Prostate gland (tissue), 2 donors: ENCODE results near the gene HS1BP3. TPM values are rescaled to one million over a fixed set of nuclear protein-coding genes. Genes with fewer than 3 reads are reported as not detected.

ENCODE experiments used
- DNase-seq: peaks from one replicate; pipeline ENCODE4 v3.0.0-alpha.2; 2019; ENCODE audit warnings: low spot score
- H3K27ac ChIP-seq, 2 donors: fragments of 200-600 bp; sonication (generic); 2 replicates each; pipeline ENCODE4 v1.5.1; 2017 to 2019
- H3K27me3 ChIP-seq: fragments of 200-600 bp; sonication (generic); replicated peaks from 2 replicates; pipeline ENCODE4 v1.5.1; 2019; ENCODE audit not compliant: insufficient read depth
- H3K36me3 ChIP-seq, 2 donors: fragments of 200-600 bp; sonication (generic); 1 replicate in 1 of 2; 2 replicates in 1 of 2; pipeline versions ENCODE4 v1.5.1 to v1.8.1; 2017 to 2019
- H3K4me1 ChIP-seq: fragments of 200-600 bp; sonication (generic); replicated peaks from 2 replicates; pipeline ENCODE4 v1.5.1; 2019
- H3K4me3 ChIP-seq, 2 donors: fragments of 200-600 bp; sonication (generic); 2 replicates each; pipeline ENCODE4 v1.5.1; 2017 to 2019
- H3K9me3 ChIP-seq: fragments of 200-600 bp; sonication (generic); 2 replicates; pipeline ENCODE4 v1.5.1; 2017
- POLR2A ChIP-seq: fragments of 450-650 bp; IDR thresholded peaks from one replicate; pipeline ENCODE4 v1.6.1; 2016; ENCODE audit warnings: antibody characterized with exemption, mild to moderate bottlenecking
- POLR2AphosphoS5 ChIP-seq: sonication (generic); formaldehyde crosslinking; IDR thresholded peaks from one replicate; pipeline ENCODE4 v1.6.1; 2017; ENCODE audit warnings: antibody characterized with exemption
- WGBS: methylation state at CpG from one replicate; pipeline ENCODE4 v1.1.5; 2018; 5-methylcytosine and 5-hydroxymethylcytosine counted together
- intact Hi-C: fragments of 100-400 bp; cut with DNase I; formaldehyde crosslinking; loops from one replicate; pipeline ENCODE4 v1.14.2; 2022
- total RNA-seq, 2 donors: library from RNA; depleted of rRNA; stranded (reverse); fragments of >200 nt; gene quantifications; one replicate each; pipeline ENCODE4 v1.1.0, GENCODE V29; 2016
- TF ChIP-seq, protein P1 (sequence below), 4 experiments: fragments of 200-600 bp in 2 of 4; fragments of 450-650 bp in 2 of 4; sonication (generic) in 2 of 4; IDR thresholded peaks; 1 replicate in 3 of 4; 2 replicates in 1 of 4; pipeline ENCODE4 v1.5.1; 2016 to 2019; ENCODE audit warnings: antibody characterized with exemption in 4 of 4, mild to moderate bottlenecking in 2 of 4, moderate library complexity in 2 of 4

The HS1BP3 gene
- total RNA-seq, 2 donors from 2014 or later = 29.9 to 39.4 TPM

DNA sequence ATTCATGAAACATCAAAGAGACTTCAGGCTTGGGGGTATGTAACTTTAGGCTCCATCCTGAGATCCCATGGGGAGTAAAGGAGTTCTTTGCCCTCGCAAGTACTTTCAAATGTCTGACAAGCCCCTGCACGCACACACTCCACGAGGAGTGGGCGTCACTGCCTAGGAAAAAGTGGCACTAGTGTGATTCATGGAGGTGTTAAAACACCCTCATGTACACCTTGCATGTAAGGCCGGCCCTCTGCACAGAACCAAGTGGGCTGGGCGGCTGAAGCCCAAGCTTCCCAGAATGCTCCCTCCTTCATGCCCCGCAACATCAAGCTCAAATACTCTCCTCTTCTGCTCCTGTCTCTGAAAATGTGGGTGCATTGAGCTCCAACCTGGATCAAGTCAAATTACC lies 7.8 kb downstream of the HS1BP3 start:
- Histone ChIP-seq H3K4me3 (no peak overlapping the region), H3K27ac (peak overlapping the region in 1 of 2 donors; percentile 66), H3K4me1 (peaks cover 8% of the 10 kb centered on the region), H3K27me3 (no peaks in the 10 kb centered on the region), H3K36me3 (no peaks in the 10 kb centered on the region), H3K9me3 (no peaks in the 10 kb centered on the region)
- intact Hi-C loops = loop anchor here (10.0 kb wide), 1 partner anchor 418 kb away; the partner anchor contains the start of gene SDC1
- no peak for DNase-seq
- WGBS = 78% methylated on average over 7 of the region's 7 CpGs
- TF ChIP-seq POLR2A = no peak
- TF ChIP-seq, protein P1, sequence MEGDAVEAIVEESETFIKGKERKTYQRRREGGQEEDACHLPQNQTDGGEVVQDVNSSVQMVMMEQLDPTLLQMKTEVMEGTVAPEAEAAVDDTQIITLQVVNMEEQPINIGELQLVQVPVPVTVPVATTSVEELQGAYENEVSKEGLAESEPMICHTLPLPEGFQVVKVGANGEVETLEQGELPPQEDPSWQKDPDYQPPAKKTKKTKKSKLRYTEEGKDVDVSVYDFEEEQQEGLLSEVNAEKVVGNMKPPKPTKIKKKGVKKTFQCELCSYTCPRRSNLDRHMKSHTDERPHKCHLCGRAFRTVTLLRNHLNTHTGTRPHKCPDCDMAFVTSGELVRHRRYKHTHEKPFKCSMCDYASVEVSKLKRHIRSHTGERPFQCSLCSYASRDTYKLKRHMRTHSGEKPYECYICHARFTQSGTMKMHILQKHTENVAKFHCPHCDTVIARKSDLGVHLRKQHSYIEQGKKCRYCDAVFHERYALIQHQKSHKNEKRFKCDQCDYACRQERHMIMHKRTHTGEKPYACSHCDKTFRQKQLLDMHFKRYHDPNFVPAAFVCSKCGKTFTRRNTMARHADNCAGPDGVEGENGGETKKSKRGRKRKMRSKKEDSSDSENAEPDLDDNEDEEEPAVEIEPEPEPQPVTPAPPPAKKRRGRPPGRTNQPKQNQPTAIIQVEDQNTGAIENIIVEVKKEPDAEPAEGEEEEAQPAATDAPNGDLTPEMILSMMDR (IDR thresholded peaks at IDR 0.05) = no peak

DNA sequence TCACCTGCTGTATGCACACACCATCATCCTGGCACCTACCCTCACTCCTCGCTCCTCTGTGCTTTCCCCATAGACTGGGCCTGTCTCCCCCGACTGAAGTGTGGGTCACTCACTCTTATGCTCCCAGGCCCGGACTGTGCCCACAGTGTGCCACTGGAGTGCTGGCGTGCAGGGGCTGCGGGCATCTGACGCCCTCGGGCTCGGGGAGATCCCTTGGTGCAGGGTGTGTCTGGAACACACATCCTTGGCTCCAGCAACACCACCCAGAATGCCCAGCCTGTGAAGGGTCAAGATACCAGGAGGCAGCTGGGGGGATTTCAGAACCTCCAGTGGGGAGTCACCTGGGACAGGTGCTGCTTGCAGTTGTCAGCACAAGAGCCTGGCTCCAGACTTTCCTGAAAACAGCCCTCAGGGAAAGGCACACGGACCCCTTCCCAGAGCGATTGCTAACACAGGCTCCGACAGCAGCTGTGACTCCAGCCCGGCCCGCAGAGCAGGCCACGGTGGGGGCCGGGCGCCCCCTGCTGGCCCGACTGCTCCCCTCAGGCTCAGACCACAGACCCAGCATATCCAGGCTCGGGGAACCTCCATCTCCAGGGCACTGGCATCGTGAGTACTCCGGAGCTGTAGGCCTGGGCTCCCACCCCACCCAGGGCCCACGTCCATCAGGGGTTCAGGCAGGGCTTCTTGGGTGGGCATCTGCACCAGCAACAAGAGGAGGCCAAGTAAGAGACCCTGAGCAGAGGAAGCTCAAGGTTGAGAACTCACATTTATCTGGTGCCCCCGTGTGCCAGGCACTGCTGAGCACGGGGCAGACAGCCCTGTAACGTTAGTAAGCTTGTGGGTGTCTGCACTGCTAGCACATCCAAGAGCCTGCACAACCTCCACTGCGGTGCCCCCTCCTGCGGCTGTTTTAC lies 8.6 kb downstream of the HS1BP3 start:
- Histone ChIP-seq H3K4me1 (peaks cover 11% of the 10 kb centered on the region), H3K27ac (peak overlapping the region; percentile 66 to 90), H3K9me3 (no peaks in the 10 kb centered on the region), H3K4me3 (no peak overlapping the region), H3K36me3 (no peaks in the 10 kb centered on the region), H3K27me3 (no peaks in the 10 kb centered on the region)
- DNase-seq = peak; percentile 76
- WGBS = 25% methylated on average over 21 of the region's 26 CpGs
- intact Hi-C loops = loop anchor here (10.0 kb wide), 1 partner anchor 418 kb away; the partner anchor contains the start of gene SDC1
- TF ChIP-seq POLR2A = no peak
- TF ChIP-seq POLR2AphosphoS5 = peak; percentile 56
- TF ChIP-seq, protein P1 (IDR thresholded peaks at IDR 0.05) = peak; percentile 82 to 97 (median 96)

DNA sequence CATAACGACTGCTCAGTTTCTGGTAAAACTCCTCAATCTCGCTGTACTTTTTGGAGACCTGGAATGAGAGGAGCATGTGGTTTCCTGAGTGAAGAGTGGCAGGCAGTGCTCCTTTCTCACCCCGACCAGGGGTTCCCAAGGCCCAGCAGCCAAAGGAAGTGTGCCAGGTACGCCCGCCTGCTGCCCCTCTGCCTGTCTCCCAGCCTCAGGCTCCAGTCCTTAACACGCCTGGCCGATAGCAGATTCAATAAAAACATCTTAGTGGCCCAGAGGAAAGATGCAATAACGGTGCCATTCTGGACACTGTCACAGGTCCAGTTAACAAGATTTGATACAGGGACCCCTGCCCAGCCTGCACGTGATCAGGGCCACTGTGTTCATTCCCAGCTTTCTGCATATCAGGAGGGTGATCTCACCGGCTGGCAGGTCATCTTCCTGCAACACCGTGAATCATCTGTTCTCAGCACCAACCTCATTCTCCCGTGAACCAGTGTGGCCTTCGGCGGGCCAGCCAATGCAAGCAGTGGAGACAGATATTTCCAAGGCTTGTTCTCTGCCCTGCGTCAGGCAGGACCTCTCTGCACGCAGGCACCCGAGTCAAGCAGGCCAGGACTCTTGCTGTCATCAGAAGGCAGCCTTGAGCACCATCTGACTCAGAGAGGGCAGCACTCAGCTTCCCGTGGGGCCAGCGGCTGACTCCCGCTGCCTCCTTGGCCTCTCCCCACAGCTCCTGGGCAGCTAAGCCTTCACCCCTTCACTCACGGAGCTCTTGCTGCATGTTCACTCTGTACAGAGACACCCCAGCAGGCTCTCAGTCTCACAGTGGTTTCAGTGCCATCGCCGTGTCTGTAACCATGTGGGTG lies 9.5 kb downstream of the HS1BP3 start:
- TF ChIP-seq, protein P1 (IDR thresholded peaks at IDR 0.05) = no peak
- TF ChIP-seq POLR2AphosphoS5 = peak; percentile 37
- intact Hi-C loops = loop anchor here (10.0 kb wide), 1 partner anchor 417 kb away; the partner anchor contains the start of gene SDC1
- Histone ChIP-seq H3K27me3 (no peaks in the 10 kb centered on the region), H3K4me1 (peaks cover 16% of the 10 kb centered on the region), H3K36me3 (no peaks in the 10 kb centered on the region), H3K27ac (peak overlapping the region; percentile 66 to 90), H3K4me3 (no peak overlapping the region), H3K9me3 (no peaks in the 10 kb centered on the region)
- 77% methylated on average over 23 of the region's 23 CpGs for WGBS
- no peak for DNase-seq

DNA sequence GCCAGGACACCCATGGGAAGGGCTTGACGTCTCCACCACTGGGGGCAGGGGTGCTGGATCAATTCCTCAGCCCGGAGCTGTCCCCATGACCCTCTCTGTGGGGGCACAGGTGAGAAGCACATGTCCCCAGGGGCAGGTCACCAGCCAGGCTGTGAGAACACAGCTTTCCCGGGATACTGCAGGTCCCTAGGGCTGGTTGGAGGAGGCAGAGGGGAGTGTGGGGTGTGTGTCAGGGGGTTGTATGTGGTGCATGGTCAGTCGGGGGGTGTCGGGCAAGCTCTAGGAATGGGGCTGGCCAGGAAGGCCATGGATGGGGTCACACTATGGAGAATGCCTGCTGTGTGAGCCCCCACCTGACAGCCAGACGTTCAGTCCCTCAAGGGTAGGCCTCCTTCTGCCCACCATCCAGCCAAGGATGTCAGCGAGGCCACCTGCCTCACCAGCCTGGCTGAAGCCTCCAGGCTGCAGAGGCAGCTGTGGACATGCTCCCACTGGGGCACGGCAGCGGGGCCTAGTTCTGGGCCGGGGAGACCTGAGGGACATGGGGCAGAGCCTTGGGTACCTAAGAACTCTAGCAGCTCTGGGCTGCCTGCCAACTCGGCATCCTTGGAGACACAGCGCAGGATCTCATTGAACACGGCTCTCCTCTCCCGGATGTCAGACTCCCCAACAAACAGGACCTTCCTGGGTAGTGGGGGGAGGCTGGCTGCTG lies 10.3 kb downstream of the HS1BP3 start:
- Histone ChIP-seq H3K27ac (peak overlapping the region; percentile 66 to 90), H3K4me1 (peaks cover 16% of the 10 kb centered on the region), H3K36me3 (no peaks in the 10 kb centered on the region), H3K27me3 (no peaks in the 10 kb centered on the region), H3K9me3 (no peaks in the 10 kb centered on the region), H3K4me3 (no peak overlapping the region)
- WGBS = 76% methylated on average over 10 of the region's 14 CpGs
- TF ChIP-seq POLR2AphosphoS5 (no peak), POLR2A (no peak)
- TF ChIP-seq, protein P1 (IDR thresholded peaks at IDR 0.05) = no peak
- no peak for DNase-seq
- intact Hi-C loops = loop anchor here (10.0 kb wide), 1 partner anchor 416 kb away; the partner anchor contains the start of gene SDC1
